ENCODE measurements around the gene TSPAN7.

DNA sequence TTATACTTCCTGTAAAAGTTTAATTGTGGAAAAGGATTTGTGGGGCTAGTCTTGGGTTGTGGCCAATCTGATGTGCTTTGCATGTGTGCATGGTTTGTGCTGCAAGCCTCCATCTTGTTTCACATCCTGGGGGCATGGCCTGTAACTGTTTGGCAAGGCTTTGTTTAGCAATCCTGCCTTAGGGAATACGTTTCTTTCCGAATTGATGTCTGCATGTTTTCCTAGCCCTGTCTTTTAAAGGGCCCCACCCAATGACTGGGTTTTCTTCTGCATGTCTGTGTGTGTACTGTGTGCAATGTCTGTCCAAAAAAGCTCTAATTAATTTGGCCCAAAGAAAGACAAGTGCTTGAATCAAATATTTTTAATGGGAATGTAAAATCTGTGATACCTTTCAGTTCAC lies 165.3 kb downstream of the TSPAN7 start:
- no peak for TF ChIP-seq ARNTL (CRISPR knock-in tag; IDR thresholded peaks at IDR 0.05; ENCODE audit: borderline replicate concordance, low read depth)
- TF ChIP-seq, protein P1, sequence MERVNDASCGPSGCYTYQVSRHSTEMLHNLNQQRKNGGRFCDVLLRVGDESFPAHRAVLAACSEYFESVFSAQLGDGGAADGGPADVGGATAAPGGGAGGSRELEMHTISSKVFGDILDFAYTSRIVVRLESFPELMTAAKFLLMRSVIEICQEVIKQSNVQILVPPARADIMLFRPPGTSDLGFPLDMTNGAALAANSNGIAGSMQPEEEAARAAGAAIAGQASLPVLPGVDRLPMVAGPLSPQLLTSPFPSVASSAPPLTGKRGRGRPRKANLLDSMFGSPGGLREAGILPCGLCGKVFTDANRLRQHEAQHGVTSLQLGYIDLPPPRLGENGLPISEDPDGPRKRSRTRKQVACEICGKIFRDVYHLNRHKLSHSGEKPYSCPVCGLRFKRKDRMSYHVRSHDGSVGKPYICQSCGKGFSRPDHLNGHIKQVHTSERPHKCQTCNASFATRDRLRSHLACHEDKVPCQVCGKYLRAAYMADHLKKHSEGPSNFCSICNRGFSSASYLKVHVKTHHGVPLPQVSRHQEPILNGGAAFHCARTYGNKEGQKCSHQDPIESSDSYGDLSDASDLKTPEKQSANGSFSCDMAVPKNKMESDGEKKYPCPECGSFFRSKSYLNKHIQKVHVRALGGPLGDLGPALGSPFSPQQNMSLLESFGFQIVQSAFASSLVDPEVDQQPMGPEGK (CRISPR knock-in tag; IDR thresholded peaks at IDR 0.05; ENCODE audit: borderline replicate concordance), result no peak
- no peak for TF ChIP-seq GLIS3 (CRISPR knock-in tag; IDR thresholded peaks at IDR 0.05)
- no peak for TF ChIP-seq TOX (CRISPR knock-in tag; IDR thresholded peaks at IDR 0.05; ENCODE audit: borderline replicate concordance)
- no peak for TF ChIP-seq ZFP30 (CRISPR knock-in tag; IDR thresholded peaks at IDR 0.05)
- no peak for TF ChIP-seq SNAI2 (CRISPR knock-in tag; IDR thresholded peaks at IDR 0.05)
- TF ChIP-seq ZFP3 (CRISPR knock-in tag; IDR thresholded peaks at IDR 0.05), result no peak
- TF ChIP-seq, protein P2, sequence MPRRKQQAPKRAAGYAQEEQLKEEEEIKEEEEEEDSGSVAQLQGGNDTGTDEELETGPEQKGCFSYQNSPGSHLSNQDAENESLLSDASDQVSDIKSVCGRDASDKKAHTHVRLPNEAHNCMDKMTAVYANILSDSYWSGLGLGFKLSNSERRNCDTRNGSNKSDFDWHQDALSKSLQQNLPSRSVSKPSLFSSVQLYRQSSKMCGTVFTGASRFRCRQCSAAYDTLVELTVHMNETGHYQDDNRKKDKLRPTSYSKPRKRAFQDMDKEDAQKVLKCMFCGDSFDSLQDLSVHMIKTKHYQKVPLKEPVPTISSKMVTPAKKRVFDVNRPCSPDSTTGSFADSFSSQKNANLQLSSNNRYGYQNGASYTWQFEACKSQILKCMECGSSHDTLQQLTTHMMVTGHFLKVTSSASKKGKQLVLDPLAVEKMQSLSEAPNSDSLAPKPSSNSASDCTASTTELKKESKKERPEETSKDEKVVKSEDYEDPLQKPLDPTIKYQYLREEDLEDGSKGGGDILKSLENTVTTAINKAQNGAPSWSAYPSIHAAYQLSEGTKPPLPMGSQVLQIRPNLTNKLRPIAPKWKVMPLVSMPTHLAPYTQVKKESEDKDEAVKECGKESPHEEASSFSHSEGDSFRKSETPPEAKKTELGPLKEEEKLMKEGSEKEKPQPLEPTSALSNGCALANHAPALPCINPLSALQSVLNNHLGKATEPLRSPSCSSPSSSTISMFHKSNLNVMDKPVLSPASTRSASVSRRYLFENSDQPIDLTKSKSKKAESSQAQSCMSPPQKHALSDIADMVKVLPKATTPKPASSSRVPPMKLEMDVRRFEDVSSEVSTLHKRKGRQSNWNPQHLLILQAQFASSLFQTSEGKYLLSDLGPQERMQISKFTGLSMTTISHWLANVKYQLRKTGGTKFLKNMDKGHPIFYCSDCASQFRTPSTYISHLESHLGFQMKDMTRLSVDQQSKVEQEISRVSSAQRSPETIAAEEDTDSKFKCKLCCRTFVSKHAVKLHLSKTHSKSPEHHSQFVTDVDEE (CRISPR knock-in tag; IDR thresholded peaks at IDR 0.05), result no peak

All from SK-N-SH treated with all-trans-retinoic acid at 6 μM for 48 hours (cell line).